Measurements from ENCODE around the gene RINL. TPM values are rescaled to one million over a fixed set of nuclear protein-coding genes. Genes with fewer than 3 reads are reported as not detected.

The RINL gene
- total RNA-seq, 1 experiment from 2014 or later, result 14.5 TPM

GRCh38 chr19:38869160-38869835, 8.8 kb downstream of the RINL start (continued):
- TF ChIP-seq E2F5 (CRISPR knock-in tag; IDR thresholded peaks at IDR 0.05) (0 out of 2 replicates have a peak, but pooled peaks have one; percentile 36), ARID4B (CRISPR knock-in tag; IDR thresholded peaks at IDR 0.05; ENCODE audit: borderline replicate concordance) (peak; percentile 85), ZNF512 (CRISPR knock-in tag; IDR thresholded peaks at IDR 0.05; ENCODE audit: borderline replicate concordance) (no peak), TEAD1 (CRISPR knock-in tag; IDR thresholded peaks at IDR 0.05) (0 out of 2 replicates have a peak, but pooled peaks have one; percentile 25), MAX (CRISPR knock-in tag; IDR thresholded peaks at IDR 0.05) (peak; percentile 66), USF2 (CRISPR knock-in tag; IDR thresholded peaks at IDR 0.05) (peak; percentile 80), MYBL2 (CRISPR knock-in tag; IDR thresholded peaks at IDR 0.05) (no peak), ZNF317 (CRISPR knock-in tag; IDR thresholded peaks at IDR 0.05; ENCODE audit: borderline replicate concordance, low read depth) (no peak), ZNF219 (CRISPR knock-in tag; IDR thresholded peaks at IDR 0.05; ENCODE audit: borderline replicate concordance) (no peak)

GRCh38 chr19:38868551-38868950, 9.5 kb downstream of the RINL start:
- H3K9me3 Mint-ChIP-seq, result no peaks in the 10 kb centered on the region
- ATAC-seq (no peak), DNase-seq (ENCODE audit: low spot score) (no peak)
- H3K4me1 Mint-ChIP-seq, result peaks cover 7% of the 10 kb centered on the region
- ChIA-PET POLR2A (interaction anchor here (1.0 to 1.6 kb wide), 2 partner anchors 19 to 31 kb away, joined by 3 to 7 read pairs; partner anchors contain the start of genes HNRNPL, NFKBIB and SIRT2), CTCF (interaction anchor here (0.9 to 2.9 kb wide), 11 partner anchors 8 to 138 kb away, joined by 3 to 17 read pairs (median 6); partner anchors contain the start of genes CCER2, FBXO17, MRPS12 and RINL)
- peak overlapping the region; percentile 24; the same call in 1 of the 2 replicates for H3K4me3 Mint-ChIP-seq
- TF ChIP-seq ZMAT4 (CRISPR knock-in tag; IDR thresholded peaks at IDR 0.05), result no peak
- no peak for TF ChIP-seq NFYB (CRISPR knock-in tag; conservative IDR thresholded peaks at IDR 0.05; ENCODE audit: low read depth)
- no peak for TF ChIP-seq PREB (CRISPR knock-in tag; IDR thresholded peaks at IDR 0.05; ENCODE audit: borderline replicate concordance)
- TF ChIP-seq IRF1 (CRISPR knock-in tag; IDR thresholded peaks at IDR 0.05), result no peak
- H3K27me3 Mint-ChIP-seq (ENCODE audit: low read depth), result peaks cover 21% of the 10 kb centered on the region
- H3K36me3 Mint-ChIP-seq, result no peaks in the 10 kb centered on the region
- H3K27ac Mint-ChIP-seq, result no peak overlapping the region

Measured in WTC11 (cell line).